ENCODE results near the gene CAPNS2. TPM values are rescaled to one million over a fixed set of nuclear protein-coding genes. Genes with fewer than 3 reads are reported as not detected.

CAPNS2 gene
- total and polyA plus RNA-seq, 9 of the 15 experiments (the other 6 are each of a cell fraction or from before 2014, with no cell fraction given): 0.12 to 0.65 (median 0.24) TPM; not detected in 2

- no peaks in the 10 kb centered on the region for H3K9me3 ChIP-seq (replicated peaks; ENCODE audit: control insufficient read depth, insufficient read depth, low read depth, low read length)
- no peak for DNase-seq (ENCODE audit: extremely low read depth in 1 of 4, low spot score in 3 of 4)
- peaks cover 0 to 27% of the 10 kb centered on the region in 2 experiments; a peak in 3 of 5 replicates for H3K4me1 ChIP-seq (replicated peaks in 1 of 2; ENCODE audit: control insufficient read depth in 2 of 2, insufficient read depth in 2 of 2, low read length in 2 of 2)
- no peak for ATAC-seq
- 0 out of 3 replicates have a peak, but pooled peaks cover 4% of the 10 kb centered on the region for H3K36me3 ChIP-seq (ENCODE audit: control insufficient read depth, insufficient read depth, low read length)
- no peak overlapping the region for H2AFZ ChIP-seq (ENCODE audit: low read depth, low read length)
- H3K4me3 ChIP-seq: no peak overlapping the region
- POLR2A ChIA-PET: no interaction called here
- no peaks in the 10 kb centered on the region for H3K79me2 ChIP-seq (ENCODE audit: control insufficient read depth, insufficient read depth, low read length)
- WGBS (ENCODE audit: insufficient coverage, low coverage, missing lambda C conversion rate): 70% methylated on average over 2 of the region's 2 CpGs
- no peaks in the 10 kb centered on the region for H4K20me1 ChIP-seq (replicated peaks; ENCODE audit: control insufficient read depth, insufficient read depth, low read length)
- in situ Hi-C loops (cut with MboI): no loop called here
- intact Hi-C loops (cut with micrococcal nuclease): no loop called here
- H3K27me3 ChIP-seq (ENCODE audit: control insufficient read depth in 2 of 2, insufficient read depth in 2 of 2, low read length in 2 of 2): no peaks in the 10 kb centered on the region
- no peak overlapping the region for H3K4me2 ChIP-seq (ENCODE audit: insufficient read depth, low read length)
- H3K9ac ChIP-seq (ENCODE audit: insufficient read depth in 1 of 2, low read depth in 2 of 2, low read length in 2 of 2): no peak overlapping the region
- no peaks in the 10 kb centered on the region for H3K9me1 ChIP-seq (ENCODE audit: control insufficient read depth, insufficient read depth, low read length)
- TF ChIP-seq ZFP1 (CRISPR knock-in tag; IDR thresholded peaks at IDR 0.05) (no peak), STAT6 (CRISPR knock-in tag; IDR thresholded peaks at IDR 0.05) (no peak), MXD1 (CRISPR knock-in tag; IDR thresholded peaks at IDR 0.05; ENCODE audit: borderline replicate concordance, poor library complexity, severe bottlenecking) (no peak), CREB3 (tag; conservative IDR thresholded peaks at IDR 0.05; ENCODE audit: low read depth) (no peak), TCFL5 (CRISPR knock-in tag; conservative IDR thresholded peaks at IDR 0.05) (no peak), NR2F6 (CRISPR knock-in tag; IDR thresholded peaks at IDR 0.05) (no peak), NR0B1 (IDR thresholded peaks at IDR 0.05; ENCODE audit: partially characterized antibody) (no peak), ZNF707 (CRISPR knock-in tag; conservative IDR thresholded peaks at IDR 0.05) (no peak), ZBTB17 (CRISPR knock-in tag; IDR thresholded peaks at IDR 0.05) (no peak), SMAD3 (CRISPR knock-in tag; conservative IDR thresholded peaks at IDR 0.05) (no peak), ZKSCAN1 (IDR thresholded peaks at IDR 0.05; ENCODE audit: low read depth, low read length) (no peak), WHSC1 (IDR thresholded peaks at IDR 0.05; ENCODE audit: low read length) (no peak), FOXP4 (CRISPR knock-in tag; IDR thresholded peaks at IDR 0.05; ENCODE audit: borderline replicate concordance) (no peak), MCM7 (IDR thresholded peaks at IDR 0.05) (no peak), PCBP1 (IDR thresholded peaks at IDR 0.05; ENCODE audit: low read depth, low read length, poor library complexity, severe bottlenecking) (no peak), LEF1 (IDR thresholded peaks at IDR 0.05) (no peak), ZNF551 (CRISPR knock-in tag; IDR thresholded peaks at IDR 0.05) (no peak)
- BruUV-seq (replicated peaks): no TSS peak
- CTCF ChIA-PET (ENCODE audit: low intra/inter-chr PET ratio): no interaction called here
- FAIRE-seq: no peak
- no peak overlapping the region for H3K27ac ChIP-seq (ENCODE audit: extremely low read depth, low read depth, low read length)
Measured at GRCh38 chr16:55574811-55575210, 8.3 kb downstream of the CAPNS2 start.

Data from K562 (cell line).